Calu3 (cell line): ENCODE measurements around the gene SLC17A9. TPM values are rescaled to one million over a fixed set of nuclear protein-coding genes. Genes with fewer than 3 reads are reported as not detected.

Experiments
- BruUV-seq: library from RNA; stranded (reverse); fragments of 400-500 nt; replicated peaks from 2 replicates; lab custom pipeline; 2021; lab: Mats Ljungman, UMichigan
- CTCF ChIA-PET: fragments of 300-600 bp; sonication (Branson Sonifier 250); formaldehyde crosslinking; loops from one replicate; lab custom pipeline; 2022; ENCODE audit warnings: antibody characterized with exemption; lab: Charles Lee
- DNase-seq: peaks from one replicate; pipeline ENCODE4 v3.0.0; 2022
- H3K27ac Mint-ChIP-seq: one replicate; pipeline ENCODE4 v1.8.0; 2022; ENCODE audit warnings: mixed read lengths; ENCODE audit not compliant: unreplicated experiment
- H3K27me3 Mint-ChIP-seq: one replicate; pipeline ENCODE4 v1.8.0; 2022; ENCODE audit warnings: mixed read lengths; ENCODE audit not compliant: unreplicated experiment
- H3K36me3 Mint-ChIP-seq: one replicate; pipeline ENCODE4 v1.8.0; 2022; ENCODE audit warnings: mild to moderate bottlenecking, moderate library complexity, mixed read lengths; ENCODE audit not compliant: insufficient read depth, unreplicated experiment
- H3K4me1 Mint-ChIP-seq: one replicate; pipeline ENCODE4 v1.8.0; 2022; ENCODE audit warnings: mild to moderate bottlenecking, low read depth, mixed read lengths; ENCODE audit not compliant: unreplicated experiment
- H3K4me3 Mint-ChIP-seq: one replicate; pipeline ENCODE4 v1.8.0; 2022; ENCODE audit warnings: mild to moderate bottlenecking, low read depth, moderate library complexity, mixed read lengths; ENCODE audit not compliant: unreplicated experiment
- H3K9me3 Mint-ChIP-seq: one replicate; pipeline ENCODE4 v1.8.0; 2022; ENCODE audit warnings: low read depth, mixed read lengths; ENCODE audit not compliant: unreplicated experiment
- intact Hi-C: fragments of 100-400 bp; cut with micrococcal nuclease; formaldehyde crosslinking; loops from one replicate; pipeline ENCODE4 v1.10.0; 2022; ENCODE audit not compliant: unreplicated experiment
- total RNA-seq: library from RNA; stranded (reverse); gene quantifications from 2 replicates; pipeline ENCODE4 v1.2.3, GENCODE V29; 2022
- TF ChIP-seq, protein P1 (sequence below): fragments of 200-600 bp; IDR thresholded peaks from one replicate; pipeline ENCODE4 v1.8.0; 2022; ENCODE audit warnings: antibody characterized with exemption; ENCODE audit not compliant: unreplicated experiment

SLC17A9 gene
- total RNA-seq, 1 experiment from 2014 or later: 12.0 TPM

DNA sequence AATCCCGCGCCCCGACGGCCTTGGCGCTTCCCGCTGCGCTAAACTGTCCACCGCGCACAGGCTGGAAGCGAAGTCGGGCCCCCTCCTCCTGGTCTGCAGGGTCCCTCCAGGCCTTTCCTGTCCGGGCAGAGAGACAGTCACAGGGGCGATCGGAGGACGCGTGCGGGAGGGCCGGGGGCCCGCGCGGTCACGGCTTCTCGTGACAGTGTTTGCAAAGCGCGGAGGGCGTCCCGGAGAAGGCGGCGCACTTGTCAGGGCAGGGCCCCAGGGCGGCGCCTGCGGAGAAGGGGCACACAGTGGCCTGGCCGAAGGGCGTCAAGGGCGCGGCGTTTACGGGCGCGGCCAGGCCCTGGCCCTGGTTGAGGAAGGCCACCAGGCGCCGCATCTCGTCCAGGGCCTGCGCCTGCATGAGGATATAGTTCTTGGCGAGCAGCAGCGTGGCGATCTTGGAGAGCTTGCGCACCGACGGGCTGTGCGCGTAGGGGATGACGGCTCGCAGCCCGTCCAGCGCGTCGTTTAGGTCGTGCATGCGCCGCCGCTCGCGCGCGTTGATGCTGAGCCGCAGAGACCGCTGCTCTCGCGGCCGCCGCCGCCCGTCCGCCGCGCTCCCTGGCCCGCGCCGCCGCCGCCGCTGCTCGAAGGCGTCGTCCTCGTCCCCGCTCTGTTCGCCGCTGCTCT is 53.5 kb downstream of the SLC17A9 start:
- Mint-ChIP-seq H3K27me3 (peaks cover 96% of the 10 kb centered on the region), H3K4me3 (no peak overlapping the region), H3K4me1 (peaks cover 13% of the 10 kb centered on the region), H3K36me3 (no peaks in the 10 kb centered on the region), H3K9me3 (no peaks in the 10 kb centered on the region), H3K27ac (no peak overlapping the region)
- TF ChIP-seq, protein P1, sequence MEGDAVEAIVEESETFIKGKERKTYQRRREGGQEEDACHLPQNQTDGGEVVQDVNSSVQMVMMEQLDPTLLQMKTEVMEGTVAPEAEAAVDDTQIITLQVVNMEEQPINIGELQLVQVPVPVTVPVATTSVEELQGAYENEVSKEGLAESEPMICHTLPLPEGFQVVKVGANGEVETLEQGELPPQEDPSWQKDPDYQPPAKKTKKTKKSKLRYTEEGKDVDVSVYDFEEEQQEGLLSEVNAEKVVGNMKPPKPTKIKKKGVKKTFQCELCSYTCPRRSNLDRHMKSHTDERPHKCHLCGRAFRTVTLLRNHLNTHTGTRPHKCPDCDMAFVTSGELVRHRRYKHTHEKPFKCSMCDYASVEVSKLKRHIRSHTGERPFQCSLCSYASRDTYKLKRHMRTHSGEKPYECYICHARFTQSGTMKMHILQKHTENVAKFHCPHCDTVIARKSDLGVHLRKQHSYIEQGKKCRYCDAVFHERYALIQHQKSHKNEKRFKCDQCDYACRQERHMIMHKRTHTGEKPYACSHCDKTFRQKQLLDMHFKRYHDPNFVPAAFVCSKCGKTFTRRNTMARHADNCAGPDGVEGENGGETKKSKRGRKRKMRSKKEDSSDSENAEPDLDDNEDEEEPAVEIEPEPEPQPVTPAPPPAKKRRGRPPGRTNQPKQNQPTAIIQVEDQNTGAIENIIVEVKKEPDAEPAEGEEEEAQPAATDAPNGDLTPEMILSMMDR: no peak
- CTCF ChIA-PET: no interaction called here
- intact Hi-C loops: no loop called here
- BruUV-seq: no TSS peak
- no peak for DNase-seq

DNA sequence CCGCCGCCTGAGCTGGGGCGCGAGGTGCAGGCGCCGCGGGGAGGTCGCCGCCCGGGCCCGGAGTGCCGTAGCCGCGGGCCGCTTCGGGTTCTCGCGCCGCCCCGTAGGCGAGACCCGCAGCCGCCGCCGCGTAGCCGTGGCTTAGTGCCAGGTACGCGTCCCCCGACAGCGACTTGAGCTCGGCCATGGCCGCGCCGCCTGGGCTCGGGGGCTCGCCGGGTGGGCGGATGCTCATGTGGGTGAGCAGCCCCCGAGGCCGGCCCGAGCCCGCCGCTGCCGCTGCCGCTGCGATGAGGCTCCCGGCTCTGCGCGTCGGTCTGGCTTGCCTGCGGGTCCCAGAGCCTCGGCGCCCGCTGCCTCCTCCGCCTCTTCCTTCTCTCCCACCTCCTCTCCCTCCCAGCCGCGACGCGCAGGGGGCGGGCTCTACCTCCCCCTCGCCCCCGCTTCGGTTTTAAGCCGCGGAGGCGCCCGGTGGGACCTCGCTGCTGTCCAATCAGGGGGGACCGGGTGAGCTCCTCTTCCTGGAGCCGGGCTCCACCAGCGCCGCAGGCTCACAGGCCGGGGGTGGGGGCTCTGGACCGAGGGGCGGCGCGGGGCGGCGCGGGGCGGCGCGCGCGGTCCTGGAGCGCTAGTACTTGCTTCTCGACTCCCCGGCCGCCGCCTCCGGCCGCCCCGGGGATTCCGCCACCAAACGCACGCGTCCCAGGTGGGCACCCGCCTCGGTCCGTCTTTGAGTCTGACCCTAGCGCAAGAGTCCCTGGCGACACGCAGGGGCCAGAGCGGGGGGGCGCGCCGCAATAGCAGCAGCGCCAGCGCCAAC is 54.2 kb downstream of the SLC17A9 start, which contains the start of gene BHLHE23:
Gene BHLHE23 (minus strand): TSS at position 425 of the 820 bp plus-strand sequence. CDS start 190 bp downstream, at position 235.
- Mint-ChIP-seq H3K36me3 (no peaks in the 10 kb centered on the region), H3K4me1 (peaks cover 13% of the 10 kb centered on the region), H3K4me3 (no peak within 1 kb of the TSS), H3K27me3 (peaks cover 96% of the 10 kb centered on the region), H3K9me3 (no peaks in the 10 kb centered on the region), H3K27ac (no peak within 1 kb of the TSS)
- intact Hi-C loops: no loop called here
- TF ChIP-seq, protein P1: no peak
- CTCF ChIA-PET: interaction anchor here (1.5 kb wide), 1 partner anchor 34 kb away, joined by 6 read pairs; no protein-coding TSS in a partner anchor
- no TSS peak for BruUV-seq
- DNase-seq: no peak

DNA sequence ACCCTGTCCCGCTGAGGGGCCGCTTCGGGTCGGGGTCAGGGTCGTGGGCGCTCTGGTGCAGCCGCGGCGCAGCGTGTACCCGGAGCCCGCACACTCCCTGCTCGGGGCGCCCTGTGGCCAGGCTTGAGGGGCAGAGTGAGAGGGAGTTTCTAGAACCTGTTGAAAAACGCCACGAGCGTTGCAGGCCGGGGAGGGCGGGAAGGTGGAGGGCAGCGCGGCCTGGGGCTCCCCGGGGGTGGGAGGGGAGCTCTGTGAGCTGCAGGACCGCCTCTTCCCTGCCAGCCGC is 54.8 kb downstream of the SLC17A9 start:
- DNase-seq: no peak
- Mint-ChIP-seq H3K27me3 (peaks cover 96% of the 10 kb centered on the region), H3K27ac (no peak overlapping the region), H3K9me3 (no peaks in the 10 kb centered on the region), H3K4me1 (peaks cover 13% of the 10 kb centered on the region), H3K36me3 (no peaks in the 10 kb centered on the region), H3K4me3 (no peak overlapping the region)
- TF ChIP-seq, protein P1: no peak
- intact Hi-C loops: no loop called here
- no TSS peak for BruUV-seq
- CTCF ChIA-PET: interaction anchor here (1.5 kb wide), 1 partner anchor 35 kb away, joined by 6 read pairs; no protein-coding TSS in a partner anchor

DNA sequence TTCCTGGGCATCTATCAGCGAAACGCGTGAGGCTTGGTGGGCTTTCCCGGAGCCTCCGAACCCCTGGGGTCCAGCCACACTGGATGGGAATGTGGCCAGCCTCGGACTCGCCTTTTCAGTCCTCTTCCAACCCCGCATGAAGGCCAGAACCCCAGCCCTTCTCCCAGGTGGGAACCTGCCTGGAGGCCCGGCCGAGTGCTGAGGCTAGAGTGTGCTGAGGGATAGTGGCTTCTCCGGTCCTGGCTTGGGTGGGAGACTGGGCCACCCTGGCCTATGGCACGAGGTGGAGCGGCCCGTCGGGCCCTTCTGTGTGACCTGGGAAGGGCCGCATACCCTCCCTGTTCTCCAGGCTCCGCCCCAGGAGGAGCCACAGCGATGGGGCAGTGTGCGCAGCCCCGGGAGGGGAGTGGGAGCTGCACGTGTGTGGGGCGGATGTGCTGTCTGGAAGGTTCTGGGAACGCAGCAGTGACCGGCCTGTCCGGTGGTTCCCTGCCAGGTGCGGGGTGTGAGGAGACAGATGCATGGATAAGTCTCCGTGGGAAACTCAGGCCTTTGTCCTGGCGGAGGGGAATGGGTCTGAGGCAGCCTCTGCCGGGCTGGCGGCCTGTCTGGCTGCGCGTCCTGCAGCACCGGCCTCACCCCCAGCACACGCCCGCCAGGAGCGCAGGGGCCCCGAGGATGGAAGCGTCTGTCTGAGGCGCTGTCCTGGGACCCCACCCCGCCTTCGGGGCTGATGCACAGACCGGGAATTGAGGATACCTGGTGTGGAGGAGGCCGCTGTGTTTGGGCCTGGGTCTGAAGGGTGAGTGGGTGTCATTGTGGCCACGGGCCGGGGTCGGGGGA is 55.4 kb downstream of the SLC17A9 start:
- BruUV-seq: no TSS peak
- peak overlapping the region; percentile 51 for H3K4me3 Mint-ChIP-seq
- no peak for DNase-seq
- intact Hi-C loops: loop anchor here (2.0 kb wide), 1 partner anchor 135 kb away; no protein-coding TSS in a partner anchor
- H3K36me3 Mint-ChIP-seq: no peaks in the 10 kb centered on the region
- no peaks in the 10 kb centered on the region for H3K9me3 Mint-ChIP-seq
- TF ChIP-seq, protein P1: no peak
- peaks cover 96% of the 10 kb centered on the region for H3K27me3 Mint-ChIP-seq
- CTCF ChIA-PET: interaction anchor here (1.3 to 1.8 kb wide), 4 partner anchors 35 to 133 kb away, joined by 3 to 47 read pairs (median 6); no protein-coding TSS in a partner anchor
- no peak overlapping the region for H3K27ac Mint-ChIP-seq
- peaks cover 13% of the 10 kb centered on the region for H3K4me1 Mint-ChIP-seq
